GM12864 (cell line): ENCODE results near the gene IGSF3.

Source experiments
- DNase-seq: peaks from one replicate; pipeline ENCODE4 v3.0.0-alpha.2; 2011; ENCODE audit warnings: low read depth
- H3K4me3 ChIP-seq: 2 replicates; pipeline ENCODE4 v1.5.1; 2011; ENCODE audit warnings: mild to moderate bottlenecking, low read depth, low read length, control low read depth
- CTCF ChIP-seq: IDR thresholded peaks from 2 replicates; pipeline ENCODE4 v1.5.1; 2011; ENCODE audit warnings: low read depth, mild to moderate bottlenecking, moderate library complexity, low read length, control low read depth, inconsistent platforms; ENCODE audit errors: missing control alignments

The IGSF3 gene

GRCh38 chr1:116710420-116711262, 43.1 kb upstream of the IGSF3 start:
- TF ChIP-seq CTCF = no peak
- DNase-seq = no peak
- no peak overlapping the region for H3K4me3 ChIP-seq

GRCh38 chr1:116709666-116710167, 42.2 kb upstream of the IGSF3 start:
- DNase-seq = no peak
- H3K4me3 ChIP-seq = no peak overlapping the region
- no peak for TF ChIP-seq CTCF

- TF ChIP-seq CTCF = no peak
- DNase-seq = no peak
- H3K4me3 ChIP-seq = no peak overlapping the region
These were observed 40.8 kb upstream of the IGSF3 start for GRCh38 chr1:116708255-116708900.

- DNase-seq = no peak
- no peak for TF ChIP-seq CTCF
- no peak overlapping the region for H3K4me3 ChIP-seq
These were observed 39.3 kb upstream of the IGSF3 start for GRCh38 chr1:116706841-116707240.

GRCh38 chr1:116706123-116706522, 38.6 kb upstream of the IGSF3 start:
- no peak for TF ChIP-seq CTCF
- DNase-seq = no peak
- H3K4me3 ChIP-seq = no peak overlapping the region

- no peak overlapping the region for H3K4me3 ChIP-seq
- DNase-seq = no peak
- no peak for TF ChIP-seq CTCF
These were observed 36.7 kb upstream of the IGSF3 start for GRCh38 chr1:116704278-116704677.
